HepG2 (cell line): Measurements from ENCODE around the gene TEDC2. TPM values are rescaled to one million over a fixed set of nuclear protein-coding genes. Genes with fewer than 3 reads are reported as not detected.

Experiments
- ATAC-seq: fragments of 200-7000 bp; cut with Tn5 transposase; 3 replicates; pipeline ENCODE4 v1.9.1; 2020; ENCODE audit warnings: mild to moderate bottlenecking, moderate library complexity
- BruUV-seq: library from RNA; stranded (reverse); fragments of 400-500 nt; replicated peaks from 2 replicates; lab custom pipeline; 2021; lab: Mats Ljungman, UMichigan
- CTCF ChIA-PET: fragments of 300-600 bp; formaldehyde crosslinking; extraction: SDS; loops from one replicate; lab custom pipeline; 2021; ENCODE audit warnings: low total read pairs, inconsistent platforms, low intra/inter-chr PET ratio; lab: Yijun Ruan, JAX
- POLR2A ChIA-PET: fragments of 350-600 bp; sonication (Branson Sonifier 250); formaldehyde crosslinking; loops from one replicate; lab custom pipeline; 2020; ENCODE audit warnings: antibody characterized with exemption, inconsistent platforms; lab: Yijun Ruan, JAX
- DNase-seq: peaks from one replicate; pipeline ENCODE4 v3.0.0-alpha.2; 2015; ENCODE audit warnings: low spot score
- FAIRE-seq: peaks from 3 replicates; lab custom pipeline; 2011; peaks lifted over from hg19 to GRCh38; lab: Jason Lieb, UNC
- H2AFZ ChIP-seq: one replicate; pipeline ENCODE4 v1.6.1; 2011; ENCODE audit warnings: low read length, inconsistent platforms
- H3K27ac ChIP-seq: fragments of 300-600 bp; 3 replicates; pipeline ENCODE4 v1.8.0; 2011; ENCODE audit warnings: mixed run types, mild to moderate bottlenecking, mixed read lengths, low read length, inconsistent platforms; ENCODE audit not compliant: insufficient read depth; ENCODE audit errors: extremely low read length
- H3K27me3 ChIP-seq, 2 experiments: fragments of 200-600 bp in 1 of 2; 2 replicates in 1 of 2; 3 replicates in 1 of 2; pipeline versions ENCODE4 v1.6.0 to v1.8.0; 2011; ENCODE audit warnings: low read length in 2 of 2, mild to moderate bottlenecking in 2 of 2, moderate library complexity in 2 of 2, inconsistent platforms in 1 of 2; ENCODE audit not compliant: insufficient read depth in 2 of 2, control insufficient read depth in 1 of 2
- H3K36me3 ChIP-seq, 2 experiments: fragments of 200-600 bp in 1 of 2; replicated peaks in 1 of 2; 2 replicates in 1 of 2; 3 replicates in 1 of 2; pipeline versions ENCODE4 v1.5.1 to v1.8.0; 2011; ENCODE audit warnings: low read length in 2 of 2, inconsistent platforms in 1 of 2; ENCODE audit not compliant: insufficient read depth in 2 of 2, control insufficient read depth in 1 of 2
- H3K4me1 ChIP-seq: 2 replicates; pipeline ENCODE4 v1.5.1; 2012; ENCODE audit warnings: low read length, inconsistent platforms; ENCODE audit not compliant: insufficient read depth
- H3K4me2 ChIP-seq: 2 replicates; pipeline ENCODE4 v1.6.0; 2011; ENCODE audit warnings: low read depth, low read length, inconsistent platforms
- H3K4me3 ChIP-seq, 3 experiments: fragments of 200-600 bp in 1 of 3; sonication (generic), shearing (Covaris generic) in 1 of 3; replicated peaks in 1 of 3; 2 replicates each; pipeline ENCODE4 v1.5.1; 2011 to 2016; ENCODE audit warnings: low read length in 3 of 3, inconsistent platforms in 2 of 3, low read depth in 2 of 3, mild to moderate bottlenecking in 2 of 3, control low read depth in 1 of 3, mixed read lengths in 1 of 3; ENCODE audit not compliant: insufficient read depth in 1 of 3
- H3K79me2 ChIP-seq: one replicate; pipeline ENCODE4 v1.6.1; 2011; ENCODE audit warnings: low read length, inconsistent platforms; ENCODE audit not compliant: insufficient read depth
- H3K9ac ChIP-seq: 2 replicates; pipeline ENCODE4 v1.6.0; 2011; ENCODE audit warnings: mild to moderate bottlenecking, low read depth, low read length, inconsistent platforms; ENCODE audit not compliant: insufficient read depth
- H3K9me3 ChIP-seq: 2 replicates; pipeline ENCODE4 v1.5.1; 2012; ENCODE audit warnings: mild to moderate bottlenecking, low read length
- H4K20me1 ChIP-seq: 2 replicates; pipeline ENCODE4 v1.6.0; 2011; ENCODE audit warnings: inconsistent platforms, mild to moderate bottlenecking, low read length, moderate library complexity; ENCODE audit not compliant: insufficient read depth
- ATF7 ChIP-seq, 2 experiments: fragments of 450-650 bp in 1 of 2; sonication (generic) in 1 of 2; formaldehyde crosslinking in 1 of 2; IDR thresholded peaks; 2 replicates each; pipeline versions ENCODE4 v1.4.0 to v1.6.1; 2016 to 2020; ENCODE audit warnings: antibody characterized with exemption in 1 of 2, mild to moderate bottlenecking in 1 of 2, missing genetic modification reagents in 1 of 2
- NFYB ChIP-seq: sonication (generic); formaldehyde crosslinking; IDR thresholded peaks from 2 replicates; pipeline ENCODE4 v1.4.0; 2020; ENCODE audit warnings: missing genetic modification reagents
- RBFOX2 ChIP-seq: fragments of 200-400 bp; formaldehyde crosslinking; IDR thresholded peaks from 2 replicates; pipeline ENCODE4 v1.6.1; 2017; ENCODE audit warnings: low read depth, mild to moderate bottlenecking, low read length
- TEAD3 ChIP-seq: optimal IDR thresholded peaks from 2 replicates; pipeline ENCODE3; 2016; ENCODE audit warnings: borderline replicate concordance
- TOE1 ChIP-seq: sonication (generic); formaldehyde crosslinking; IDR thresholded peaks from 2 replicates; pipeline ENCODE4 v1.4.0; 2020; ENCODE audit warnings: mild to moderate bottlenecking, missing genetic modification reagents
- ZSCAN31 ChIP-seq: sonication (generic); formaldehyde crosslinking; IDR thresholded peaks from 2 replicates; pipeline ENCODE4 v1.5.0; 2020; ENCODE audit warnings: low read depth, mild to moderate bottlenecking, missing genetic modification reagents
- WGBS: methylation state at CpG from one replicate; pipeline ENCODE4 v1.1.6; 2017; ENCODE audit warnings: low lambda C conversion rate; 5-methylcytosine and 5-hydroxymethylcytosine counted together
- in situ Hi-C: cut with HindIII; loops from 2 replicates; pipeline ENCODE4 v1.10.0; 2017; ENCODE audit warnings: low pct_unique_long_range_greater_than_20kb; ENCODE audit not compliant: extremely low pct_ligation_motif_present
- intact Hi-C: fragments of 100-400 bp; cut with micrococcal nuclease; formaldehyde crosslinking; loops from one replicate; pipeline ENCODE4 v1.10.0; 2022; ENCODE audit not compliant: unreplicated experiment
- polyA plus RNA-seq, 8 experiments: library from polyadenylated mRNA; depleted of rRNA in 3 of 8; stranded (reverse) in 7 of 8; unstranded in 1 of 8; fragments of >200 nt; fragmentation: Illumina TruSeq in 4 of 8; extraction: Trizol in 4 of 8; gene quantifications; 2 replicates each; pipeline versions ENCODE4 v1.2.1 to v1.2.3, GENCODE V29; 2011 to 2016; ENCODE audit warnings: low read depth in 4 of 8, missing spikeins in 1 of 8, mixed read lengths in 1 of 8; ENCODE audit not compliant: insufficient read depth in 1 of 8
- total RNA-seq, 5 experiments: library from RNA; depleted of rRNA; stranded (reverse); fragments of >200 nt; fragmentation: Illumina TruSeq; extraction: Trizol; gene quantifications; 2 replicates each; pipeline ENCODE4 v1.2.3, GENCODE V29; 2016; ENCODE audit warnings: low read depth in 1 of 5
- TF ChIP-seq, protein P1 (sequence below): sonication (generic); formaldehyde crosslinking; IDR thresholded peaks from 2 replicates; pipeline ENCODE4 v1.4.0; 2020; ENCODE audit warnings: missing genetic modification reagents

TEDC2 gene
- total and polyA plus RNA-seq, 2 of the 13 experiments (the other 11 are each of a cell fraction or from before 2014, with no cell fraction given): 6.2 to 24.4 TPM

DNA sequence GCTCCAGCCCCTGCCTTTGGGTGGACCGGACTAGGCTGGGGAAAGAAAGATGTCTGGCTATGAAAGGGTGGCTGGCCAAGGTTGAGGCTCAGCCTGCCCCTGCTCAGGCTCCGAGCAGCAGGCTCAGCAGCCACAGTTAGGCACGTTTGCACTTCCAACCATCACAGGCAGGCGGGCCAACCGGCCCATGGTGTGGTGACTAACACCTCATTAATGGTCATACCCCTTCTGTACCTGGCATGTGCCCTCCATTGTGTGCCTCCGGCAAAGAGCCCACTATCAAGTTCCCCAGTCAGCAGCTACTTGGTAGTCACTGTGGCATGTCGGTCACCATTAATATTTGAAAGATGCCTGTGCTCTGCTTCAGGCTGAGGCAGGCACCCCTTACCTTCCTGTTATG, 21.8 kb downstream of the TEDC2 start (continued):
- no peak for TF ChIP-seq TEAD3 (CRISPR knock-in tag)
- TF ChIP-seq ZSCAN31: no peak

DNA sequence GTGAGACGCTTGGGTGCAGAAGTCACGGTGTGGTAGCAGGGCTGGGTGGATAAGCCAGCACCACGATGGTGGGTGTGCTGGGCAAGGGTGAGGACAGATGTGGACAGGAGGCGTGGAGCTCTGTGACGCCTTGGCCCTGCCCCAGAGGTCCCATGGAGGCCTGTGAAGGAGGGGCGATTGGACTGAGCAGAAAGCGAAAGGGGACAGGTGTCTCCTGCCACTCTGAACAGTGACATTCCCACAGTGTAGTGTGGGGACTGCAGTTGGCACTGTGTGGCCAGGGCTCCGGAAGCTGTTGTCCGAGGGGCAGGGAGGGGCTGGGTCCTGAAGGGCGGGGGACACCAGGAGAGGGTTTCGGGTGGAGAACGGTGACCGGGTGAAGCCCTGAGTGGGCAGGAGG, 22.3 kb downstream of the TEDC2 start:
- ChIA-PET POLR2A (no interaction called here), CTCF (no interaction called here)
- H3K4me2 ChIP-seq: no peak overlapping the region
- DNase-seq (no peak), ATAC-seq (no peak), FAIRE-seq (no peak)
- peaks cover 33% of the 10 kb centered on the region for H4K20me1 ChIP-seq
- TF ChIP-seq NFYB (CRISPR knock-in tag): no peak
- TF ChIP-seq ATF7 (IDR thresholded peaks at IDR 0.05): no peak
- TF ChIP-seq ATF7 (CRISPR knock-in tag; IDR thresholded peaks at IDR 0.05): no peak
- TF ChIP-seq TOE1 (CRISPR knock-in tag): no peak
- H3K4me3 ChIP-seq: no peak overlapping the region
- H3K27me3 ChIP-seq: no peaks in the 10 kb centered on the region
- no peak overlapping the region for H3K27ac ChIP-seq
- no peak overlapping the region for H3K9ac ChIP-seq
- H3K36me3 ChIP-seq: peaks cover 2 to 5% of the 10 kb centered on the region in 2 experiments; a peak in 2 of 5 replicates
- peaks cover 69% of the 10 kb centered on the region for H3K4me1 ChIP-seq
- BruUV-seq: no TSS peak
- H2AFZ ChIP-seq: no peak overlapping the region
- H3K9me3 ChIP-seq: no peaks in the 10 kb centered on the region
- peaks cover 59% of the 10 kb centered on the region for H3K79me2 ChIP-seq
- intact Hi-C loops: no loop called here
- in situ Hi-C loops: no loop called here
- WGBS: 96% methylated on average over 13 of the region's 13 CpGs

DNA sequence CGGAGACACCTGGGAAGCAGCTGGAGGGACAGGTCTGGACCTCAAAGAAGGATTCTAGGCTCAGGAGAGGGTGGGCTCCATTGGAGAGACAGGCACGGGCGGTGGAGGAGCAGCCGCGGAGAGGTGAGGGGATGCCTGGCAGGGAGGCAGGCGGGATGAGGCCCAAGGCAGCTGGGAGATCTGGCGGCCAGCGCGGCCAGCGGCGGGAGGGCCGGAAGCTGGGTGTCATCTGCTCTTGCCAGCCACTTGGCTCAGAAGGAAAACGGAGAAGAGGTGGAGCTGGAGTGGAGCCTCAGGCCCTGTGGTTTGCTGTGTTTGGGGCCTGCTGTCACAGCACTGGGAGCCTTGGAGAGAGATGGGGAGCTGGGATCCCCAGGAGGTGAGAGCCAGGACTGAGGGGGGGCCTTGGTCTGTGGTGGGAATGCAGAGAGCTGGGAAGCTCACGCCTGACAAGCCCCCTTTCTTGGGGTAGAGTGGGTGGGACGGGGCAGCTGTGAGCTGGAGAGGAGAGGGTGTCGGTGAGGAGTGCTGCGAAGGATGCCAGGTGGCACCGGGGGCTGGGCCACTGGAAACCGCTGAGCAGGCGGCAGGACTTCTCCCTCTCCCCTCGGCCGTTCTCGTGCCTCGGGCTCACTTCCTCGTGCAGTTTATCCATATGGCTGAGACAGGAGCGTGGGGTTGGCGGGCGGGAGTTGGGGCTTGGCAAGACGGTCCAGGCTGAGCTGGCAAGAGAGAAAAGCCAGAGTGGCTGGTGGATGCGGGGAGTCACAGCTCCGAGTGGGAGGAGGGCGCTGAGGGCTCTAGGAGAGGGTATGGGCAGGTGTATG, 23.0 kb downstream of the TEDC2 start:
- H3K4me1 ChIP-seq: peaks cover 63% of the 10 kb centered on the region
- no peaks in the 10 kb centered on the region for H3K9me3 ChIP-seq
- peaks cover 31% of the 10 kb centered on the region for H4K20me1 ChIP-seq
- H3K4me3 ChIP-seq: no peak overlapping the region
- POLR2A ChIA-PET: no interaction called here
- no TSS peak for BruUV-seq
- peaks cover 2 to 5% of the 10 kb centered on the region in 2 experiments; a peak in 2 of 5 replicates for H3K36me3 ChIP-seq
- WGBS: 91% methylated on average over 32 of the region's 32 CpGs
- no peaks in the 10 kb centered on the region for H3K27me3 ChIP-seq
- in situ Hi-C loops (no loop called here), intact Hi-C loops (no loop called here)
- H3K79me2 ChIP-seq: peaks cover 56% of the 10 kb centered on the region
- DNase-seq (no peak), ATAC-seq (no peak), FAIRE-seq (no peak)
- H3K4me2 ChIP-seq: no peak overlapping the region; the same call in 1 of the 2 replicates
- CTCF ChIA-PET: no interaction called here
- no peak overlapping the region for H3K27ac ChIP-seq
- no peak overlapping the region for H3K9ac ChIP-seq
- no peak overlapping the region for H2AFZ ChIP-seq
- TF ChIP-seq RBFOX2 (0 out of 2 replicates have a peak, but pooled peaks have one; percentile 21), ZSCAN31 (no peak)
- TF ChIP-seq, protein P1, sequence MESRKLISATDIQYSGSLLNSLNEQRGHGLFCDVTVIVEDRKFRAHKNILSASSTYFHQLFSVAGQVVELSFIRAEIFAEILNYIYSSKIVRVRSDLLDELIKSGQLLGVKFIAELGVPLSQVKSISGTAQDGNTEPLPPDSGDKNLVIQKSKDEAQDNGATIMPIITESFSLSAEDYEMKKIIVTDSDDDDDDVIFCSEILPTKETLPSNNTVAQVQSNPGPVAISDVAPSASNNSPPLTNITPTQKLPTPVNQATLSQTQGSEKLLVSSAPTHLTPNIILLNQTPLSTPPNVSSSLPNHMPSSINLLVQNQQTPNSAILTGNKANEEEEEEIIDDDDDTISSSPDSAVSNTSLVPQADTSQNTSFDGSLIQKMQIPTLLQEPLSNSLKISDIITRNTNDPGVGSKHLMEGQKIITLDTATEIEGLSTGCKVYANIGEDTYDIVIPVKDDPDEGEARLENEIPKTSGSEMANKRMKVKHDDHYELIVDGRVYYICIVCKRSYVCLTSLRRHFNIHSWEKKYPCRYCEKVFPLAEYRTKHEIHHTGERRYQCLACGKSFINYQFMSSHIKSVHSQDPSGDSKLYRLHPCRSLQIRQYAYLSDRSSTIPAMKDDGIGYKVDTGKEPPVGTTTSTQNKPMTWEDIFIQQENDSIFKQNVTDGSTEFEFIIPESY (CRISPR knock-in tag): peak; percentile 82
